ENCODE results near the gene FIGNL2. TPM values are rescaled to one million over a fixed set of nuclear protein-coding genes. Genes with fewer than 3 reads are reported as not detected.
"Not testable (repeated sequence)": the region's sequence is repeated elsewhere in the genome, so short reads cannot be mapped to it uniquely, and the experiment has no call there.

Gene FIGNL2
- total RNA-seq, 1 donor from 2014 or later: not detected

DNA sequence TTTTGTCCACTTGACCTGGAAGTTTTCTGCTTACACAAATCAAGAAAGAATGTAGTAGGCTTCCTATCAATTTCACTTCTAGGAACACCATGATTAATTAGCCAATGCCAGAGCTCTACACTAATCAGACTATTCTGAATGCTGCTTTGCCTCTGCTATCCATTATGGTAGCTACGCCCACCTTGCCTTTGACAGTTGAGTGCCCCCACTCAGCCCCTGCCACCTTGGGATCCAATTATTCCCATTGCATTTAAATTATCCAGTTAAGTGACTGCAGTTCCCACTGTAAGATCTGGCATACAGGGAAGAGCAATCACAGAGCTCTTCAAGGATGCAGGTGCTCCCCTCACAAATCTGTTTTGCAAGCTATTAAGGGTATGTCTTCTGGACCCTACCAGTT, 47.5 kb downstream of the FIGNL2 start:
- Histone ChIP-seq H3K4me1 (no peaks in the 10 kb centered on the region), H3K27me3 (no peaks in the 10 kb centered on the region), H3K36me3 (no peaks in the 10 kb centered on the region), H3K9me3 (no peaks in the 10 kb centered on the region), H3K27ac (no peak overlapping the region), H3K4me3 (no peak overlapping the region)
- DNase-seq (ENCODE audit: low spot score in 2 of 2): no peak
- intact Hi-C loops (cut with DNase I): no loop called here
- TF ChIP-seq, protein P1, sequence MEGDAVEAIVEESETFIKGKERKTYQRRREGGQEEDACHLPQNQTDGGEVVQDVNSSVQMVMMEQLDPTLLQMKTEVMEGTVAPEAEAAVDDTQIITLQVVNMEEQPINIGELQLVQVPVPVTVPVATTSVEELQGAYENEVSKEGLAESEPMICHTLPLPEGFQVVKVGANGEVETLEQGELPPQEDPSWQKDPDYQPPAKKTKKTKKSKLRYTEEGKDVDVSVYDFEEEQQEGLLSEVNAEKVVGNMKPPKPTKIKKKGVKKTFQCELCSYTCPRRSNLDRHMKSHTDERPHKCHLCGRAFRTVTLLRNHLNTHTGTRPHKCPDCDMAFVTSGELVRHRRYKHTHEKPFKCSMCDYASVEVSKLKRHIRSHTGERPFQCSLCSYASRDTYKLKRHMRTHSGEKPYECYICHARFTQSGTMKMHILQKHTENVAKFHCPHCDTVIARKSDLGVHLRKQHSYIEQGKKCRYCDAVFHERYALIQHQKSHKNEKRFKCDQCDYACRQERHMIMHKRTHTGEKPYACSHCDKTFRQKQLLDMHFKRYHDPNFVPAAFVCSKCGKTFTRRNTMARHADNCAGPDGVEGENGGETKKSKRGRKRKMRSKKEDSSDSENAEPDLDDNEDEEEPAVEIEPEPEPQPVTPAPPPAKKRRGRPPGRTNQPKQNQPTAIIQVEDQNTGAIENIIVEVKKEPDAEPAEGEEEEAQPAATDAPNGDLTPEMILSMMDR (IDR thresholded peaks at IDR 0.05): no peak

DNA sequence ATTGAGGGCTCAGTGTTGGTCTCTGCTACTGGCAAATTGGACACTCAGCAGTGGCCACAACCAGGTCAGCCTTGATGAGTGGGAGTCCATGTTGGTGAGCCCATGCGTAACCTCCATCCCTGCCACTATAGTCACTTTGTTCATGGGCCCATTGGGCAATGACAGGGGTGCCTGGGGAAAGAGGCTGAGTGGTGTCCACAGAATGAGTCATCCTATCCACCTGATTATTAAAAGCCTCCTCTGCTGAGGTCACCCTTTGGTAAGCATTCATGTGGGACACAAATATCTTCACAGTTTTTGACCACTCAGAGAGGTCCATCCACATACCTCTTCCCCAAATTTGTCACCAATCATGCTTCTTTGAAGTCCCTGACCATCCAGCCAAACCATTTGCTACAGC, 50.0 kb downstream of the FIGNL2 start:
- no peak for DNase-seq (ENCODE audit: low spot score in 2 of 2)
- H3K9me3 ChIP-seq: no peaks in the 10 kb centered on the region
- TF ChIP-seq, protein P1 (IDR thresholded peaks at IDR 0.05): no peak
- H3K27ac ChIP-seq: no peak overlapping the region
- no peaks in the 10 kb centered on the region for H3K27me3 ChIP-seq
- H3K4me1 ChIP-seq: no peaks in the 10 kb centered on the region
- H3K4me3 ChIP-seq: no peak overlapping the region
- no peaks in the 10 kb centered on the region for H3K36me3 ChIP-seq
- intact Hi-C loops (cut with DNase I): no loop called here

DNA sequence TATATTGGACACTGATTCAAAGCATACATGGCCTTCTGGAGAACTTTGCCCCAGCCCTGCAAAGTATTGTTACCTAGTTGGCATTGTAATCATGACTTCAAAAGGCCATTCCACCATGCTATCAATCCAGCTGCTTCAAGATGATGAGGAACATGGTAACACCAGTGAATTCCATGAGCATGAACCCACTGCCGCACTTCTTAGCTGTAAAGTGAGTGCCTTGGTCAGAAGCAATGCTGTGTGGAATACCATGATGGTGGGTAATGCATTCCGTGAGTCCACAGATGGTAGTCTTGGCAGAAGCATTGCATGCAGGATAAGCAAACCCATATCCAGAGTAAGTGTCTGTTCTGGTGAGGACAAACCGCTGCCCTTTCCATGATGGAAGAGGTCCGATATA, 50.5 kb downstream of the FIGNL2 start:
- H3K27ac ChIP-seq; H3K9me3 ChIP-seq; H3K4me3 ChIP-seq; DNase-seq (ENCODE audit: low spot score in 2 of 2); H3K4me1 ChIP-seq; H3K27me3 ChIP-seq; intact Hi-C loops (cut with DNase I); H3K36me3 ChIP-seq: not testable (repeated sequence)

DNA sequence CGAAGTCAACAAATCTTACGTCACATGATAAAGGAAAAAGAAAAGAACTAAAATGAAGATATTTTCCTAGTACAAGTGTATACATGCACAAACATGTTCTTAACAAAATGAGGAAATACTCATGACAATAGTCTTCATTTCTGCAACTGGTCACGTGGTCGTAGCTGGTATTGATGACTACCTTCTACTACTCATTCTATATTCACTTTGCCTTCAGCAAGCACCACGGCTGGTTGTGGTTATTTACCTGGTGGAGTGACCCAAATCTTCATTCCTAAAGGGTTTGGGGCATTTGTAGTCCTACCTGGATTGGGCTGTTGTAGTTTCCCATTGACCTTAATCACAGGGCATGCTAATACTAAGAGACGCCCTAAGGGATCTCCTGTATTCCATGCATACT, 51.2 kb downstream of the FIGNL2 start:
- DNase-seq (ENCODE audit: low spot score in 2 of 2): no peak
- TF ChIP-seq, protein P1 (IDR thresholded peaks at IDR 0.05): no peak
- Histone ChIP-seq H3K27me3 (no peaks in the 10 kb centered on the region), H3K27ac (no peak overlapping the region), H3K4me3 (no peak overlapping the region), H3K4me1 (no peaks in the 10 kb centered on the region), H3K9me3 (no peaks in the 10 kb centered on the region), H3K36me3 (no peaks in the 10 kb centered on the region)
- intact Hi-C loops (cut with DNase I): no loop called here

DNA sequence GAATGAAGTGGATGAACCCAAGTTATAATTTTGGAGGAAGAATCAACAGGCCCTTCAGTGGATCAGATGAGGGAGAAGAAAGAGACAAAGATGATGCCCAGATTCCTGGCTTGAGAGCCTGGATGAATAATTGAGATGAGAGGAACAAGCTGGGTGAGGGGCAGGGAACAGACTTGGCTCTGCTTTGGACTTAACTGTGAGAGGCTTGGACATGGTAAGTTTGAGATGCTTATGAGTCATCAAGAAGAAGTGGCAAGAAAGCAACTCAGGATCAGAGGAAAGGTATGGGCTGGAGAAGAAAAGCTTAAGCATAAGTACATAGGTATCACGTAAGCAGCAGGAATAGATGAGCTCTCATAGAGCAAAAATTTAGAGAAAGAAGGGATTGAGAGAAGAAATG, 55.3 kb downstream of the FIGNL2 start:
- intact Hi-C loops (cut with DNase I): no loop called here

DNA sequence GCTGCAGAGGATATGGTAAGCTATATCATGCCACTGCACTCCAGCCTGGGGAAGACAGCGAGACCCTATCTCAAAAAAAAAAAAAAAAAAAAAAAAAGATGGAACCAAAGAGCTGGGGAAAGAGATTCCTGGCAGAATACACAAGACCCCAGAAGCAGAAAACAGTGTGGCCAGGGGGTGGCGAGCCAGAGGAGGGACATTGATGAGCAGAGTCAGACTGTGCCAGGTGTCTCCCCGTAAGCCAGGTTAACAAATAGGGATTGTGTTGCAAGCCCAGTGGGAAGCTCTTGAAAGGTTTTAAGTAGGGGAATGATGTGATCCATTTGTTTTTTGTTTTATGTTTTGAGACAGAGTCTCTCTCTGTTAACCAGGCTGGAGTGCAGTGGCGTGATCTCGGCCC, 56.1 kb downstream of the FIGNL2 start:
- H3K9me3 ChIP-seq: no peaks in the 10 kb centered on the region
- no peaks in the 10 kb centered on the region for H3K4me1 ChIP-seq
- DNase-seq (ENCODE audit: low spot score in 2 of 2): no peak
- H3K36me3 ChIP-seq: no peaks in the 10 kb centered on the region
- intact Hi-C loops (cut with DNase I): no loop called here
- H3K27ac ChIP-seq: no peak overlapping the region
- TF ChIP-seq, protein P1 (IDR thresholded peaks at IDR 0.05): no peak
- no peak overlapping the region for H3K4me3 ChIP-seq
- no peaks in the 10 kb centered on the region for H3K27me3 ChIP-seq

More for the DNA sequence above, 55.3 kb downstream of the FIGNL2 start:
- no peaks in the 10 kb centered on the region for H3K4me1 ChIP-seq
- TF ChIP-seq, protein P1 (IDR thresholded peaks at IDR 0.05): no peak
- DNase-seq (ENCODE audit: low spot score in 2 of 2): no peak
- no peaks in the 10 kb centered on the region for H3K36me3 ChIP-seq
- H3K4me3 ChIP-seq: no peak overlapping the region
- no peaks in the 10 kb centered on the region for H3K27me3 ChIP-seq
- H3K27ac ChIP-seq: no peak overlapping the region
- H3K9me3 ChIP-seq: no peaks in the 10 kb centered on the region
